ENCODE measurements around the gene PDS5B.

PDS5B gene

DNA sequence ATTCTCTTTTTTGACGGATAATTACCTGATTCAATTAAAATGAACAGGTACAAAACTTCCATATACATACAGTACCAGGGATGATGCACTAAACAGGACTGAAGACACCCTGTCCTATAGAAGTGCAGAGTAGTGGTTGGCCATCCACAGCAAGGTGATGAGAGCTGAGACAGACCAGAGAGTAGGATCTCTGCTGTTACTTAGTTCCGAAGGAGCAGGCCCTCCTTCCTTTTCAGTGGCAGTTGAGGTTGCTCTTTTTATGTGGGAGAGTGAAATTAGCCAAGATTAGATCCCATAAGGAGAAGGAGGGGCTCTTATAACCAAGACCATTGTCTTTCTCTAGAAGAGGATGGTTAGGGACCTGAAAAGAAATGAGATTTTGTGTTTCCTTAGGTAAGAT lies 4.0 kb downstream of the PDS5B start:
- DNase-seq (ENCODE audit: low read depth), result no peak

GRCh38 chr13:32592082-32592481 lies 5.8 kb downstream of the PDS5B start:
- no peak for DNase-seq (ENCODE audit: low read depth)

DNA sequence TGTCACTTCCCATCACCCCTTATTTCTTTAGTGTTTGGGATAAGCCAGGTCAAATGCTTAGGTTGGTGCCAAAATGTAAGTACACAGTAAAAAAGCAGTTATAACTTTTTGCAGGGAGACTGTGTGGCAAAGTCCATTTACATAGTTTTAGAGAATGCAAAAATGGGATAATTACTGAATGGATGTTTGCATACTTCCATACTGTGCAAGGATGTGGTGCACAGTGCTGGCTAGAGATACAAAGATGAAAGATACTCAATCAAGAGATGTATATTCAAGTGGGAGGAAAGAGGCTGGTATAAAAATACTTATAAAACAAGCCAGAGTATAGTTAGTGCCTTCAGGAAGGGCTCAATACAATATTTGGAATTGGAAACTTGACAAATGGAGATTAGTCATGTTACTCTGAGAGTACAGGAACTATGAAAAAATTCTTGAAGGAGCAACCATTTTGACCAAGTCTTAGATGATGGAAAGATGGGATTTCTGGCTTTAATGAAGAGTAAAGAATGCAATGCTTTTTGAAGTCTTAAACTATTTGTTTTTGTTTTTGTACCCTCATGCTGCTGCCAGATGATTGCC lies 8.0 kb downstream of the PDS5B start:
- DNase-seq (ENCODE audit: low read depth), result no peak

DNA sequence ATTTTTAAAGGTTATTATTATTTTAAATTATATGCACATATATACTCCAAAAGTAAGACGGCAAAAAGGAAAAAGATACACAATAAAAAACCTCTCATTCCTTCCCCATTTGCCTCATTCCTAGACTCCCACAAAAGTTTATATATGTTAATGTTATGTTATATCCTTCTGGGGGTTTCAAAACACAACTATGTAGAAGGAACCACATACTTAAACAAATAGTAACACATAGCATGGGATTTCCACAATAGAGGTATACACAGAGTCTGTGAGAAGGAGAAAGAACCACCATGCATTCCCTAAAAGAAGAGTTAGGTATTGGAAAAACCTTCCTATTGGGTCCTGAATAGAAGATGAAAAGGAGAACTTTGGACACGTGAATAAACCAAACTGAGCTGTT lies 9.1 kb downstream of the PDS5B start:
- no peak for DNase-seq (ENCODE audit: low read depth)

GRCh38 chr13:32600890-32601289 lies 14.6 kb downstream of the PDS5B start:
- no peak for DNase-seq (ENCODE audit: low read depth)

GRCh38 chr13:32609428-32609827 lies 23.2 kb downstream of the PDS5B start:
- DNase-seq (ENCODE audit: low read depth), result no peak

DNA sequence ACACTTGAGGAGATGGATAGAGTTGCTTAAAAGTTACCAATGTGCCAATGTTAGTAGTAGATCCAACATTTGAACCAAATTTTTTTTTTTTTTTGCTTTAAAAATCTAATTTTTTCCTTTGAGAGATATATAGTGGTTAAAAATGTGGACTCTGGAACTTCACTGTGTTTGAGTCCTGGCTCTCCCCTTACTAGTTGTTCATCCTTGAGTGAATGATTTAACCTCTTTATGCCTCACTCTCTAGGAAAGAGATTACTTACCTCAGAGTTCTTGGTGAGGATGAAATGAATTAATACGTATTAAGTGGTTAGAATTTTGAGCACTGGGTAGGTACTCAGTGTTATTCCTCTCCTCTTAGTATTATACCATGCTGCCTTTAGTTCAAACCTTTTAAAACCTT lies 24.3 kb downstream of the PDS5B start:
- DNase-seq (ENCODE audit: low read depth), result no peak

GRCh38 chr13:32610977-32611376 lies 24.7 kb downstream of the PDS5B start:
- no peak for DNase-seq (ENCODE audit: low read depth)

- DNase-seq (ENCODE audit: low read depth), result no peak
These were observed 30.7 kb downstream of the PDS5B start for GRCh38 chr13:32616883-32617511.

DNA sequence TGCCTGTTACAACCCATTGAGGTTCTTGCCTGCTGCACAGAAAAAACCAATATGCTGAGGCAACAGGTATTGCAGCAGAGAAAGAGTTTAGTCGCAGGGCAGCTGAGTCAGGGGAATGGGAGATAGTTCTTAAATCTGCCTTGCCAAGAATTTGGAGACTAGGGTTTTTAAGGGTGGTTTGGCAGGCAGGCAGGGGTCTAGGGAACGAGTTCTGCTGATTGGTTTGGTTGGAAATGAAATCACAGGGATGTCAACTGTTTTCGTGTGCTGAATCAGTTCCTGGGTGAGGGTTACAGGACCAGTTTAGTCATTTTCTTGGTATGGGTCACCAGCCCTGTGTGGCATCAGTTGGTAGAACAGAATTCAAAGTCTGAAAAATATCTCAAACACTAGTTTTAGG lies 36.6 kb downstream of the PDS5B start:
- no peak for DNase-seq (ENCODE audit: low read depth)

- DNase-seq (ENCODE audit: low read depth), result no peak
These were observed 38.2 kb downstream of the PDS5B start for GRCh38 chr13:32624441-32624840.

DNA sequence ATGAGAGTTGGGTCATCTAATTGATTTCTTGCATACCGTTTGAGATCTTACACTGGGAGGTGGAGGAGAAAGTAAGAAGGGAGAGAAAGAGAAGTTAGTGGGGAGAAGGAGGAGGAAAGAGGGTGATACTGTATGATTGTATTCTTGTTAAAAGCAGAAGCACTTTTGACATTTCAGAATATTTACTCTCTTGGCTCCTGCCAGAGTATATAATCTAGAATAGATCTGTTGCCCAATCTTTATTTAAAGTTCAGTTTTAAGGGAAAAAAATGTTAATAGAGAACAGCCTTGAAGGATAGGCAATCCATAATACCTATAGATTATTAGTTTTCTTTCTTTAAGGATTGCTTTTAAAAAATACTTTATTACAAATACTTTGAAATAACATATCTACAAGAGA lies 41.5 kb downstream of the PDS5B start:
- no peak for DNase-seq (ENCODE audit: low read depth)

DNA sequence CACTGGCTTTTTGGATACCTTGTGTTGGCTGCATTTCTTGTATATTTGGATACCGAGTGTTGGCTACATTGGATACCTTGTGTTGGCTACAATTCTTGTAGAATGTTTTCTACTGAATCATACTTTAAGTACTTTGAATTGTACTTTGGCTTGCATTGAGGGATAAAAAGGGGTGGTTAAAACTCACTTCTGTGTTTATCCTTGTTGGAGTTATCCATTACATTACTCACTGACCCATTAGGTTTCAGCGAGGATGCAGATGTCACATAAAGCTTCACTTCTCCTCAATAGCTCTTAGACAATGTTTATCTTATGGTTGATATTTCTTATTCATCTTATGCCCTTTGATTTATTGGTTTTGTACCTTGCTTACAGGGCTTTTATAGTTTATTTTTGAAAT lies 43.1 kb downstream of the PDS5B start:
- no peak for DNase-seq (ENCODE audit: low read depth)

DNA sequence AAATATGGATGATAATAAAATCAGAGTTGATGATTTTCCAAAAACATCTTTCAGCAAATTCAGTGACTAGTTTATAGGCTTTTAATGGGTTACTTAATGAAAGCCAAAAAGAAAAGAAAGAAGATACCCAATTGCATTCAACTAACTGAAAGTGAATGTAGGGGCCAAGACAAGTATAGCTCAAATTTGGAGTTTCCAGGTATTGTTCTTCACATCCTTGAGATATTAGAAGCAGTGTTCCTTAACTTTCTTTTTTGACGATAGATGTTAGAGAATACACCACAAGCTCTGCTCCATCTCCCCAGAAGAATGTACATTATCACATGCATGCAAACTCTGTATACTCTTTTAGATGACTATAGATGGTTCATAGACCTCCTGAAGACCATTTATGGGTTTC lies 43.6 kb downstream of the PDS5B start:
- DNase-seq (ENCODE audit: low read depth), result no peak

DNA sequence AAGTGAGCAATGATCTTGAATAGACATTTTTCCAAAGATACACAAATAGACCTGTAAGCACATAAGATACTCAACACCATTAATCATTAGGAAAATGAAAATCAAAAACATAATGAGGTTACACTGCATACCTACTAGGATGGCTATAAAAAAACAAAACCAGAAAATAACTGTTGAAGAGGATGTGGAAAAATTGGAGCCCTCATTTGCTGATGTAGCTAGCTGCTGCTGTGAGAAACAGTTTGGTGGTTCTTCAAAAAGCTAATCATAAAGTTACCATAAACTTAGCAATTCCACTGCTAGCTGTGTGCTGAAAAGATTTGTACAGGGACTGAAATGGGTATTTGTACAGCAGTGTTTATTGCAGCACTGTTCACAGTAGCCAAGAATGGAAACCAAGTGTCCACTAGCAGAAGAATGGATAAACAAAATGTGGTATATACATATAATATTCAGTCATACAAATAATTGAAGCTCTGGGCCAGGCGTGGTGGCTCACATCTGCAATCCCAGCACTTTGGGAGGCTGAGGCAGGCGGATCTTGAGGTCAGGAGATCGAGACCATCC lies 46.2 kb downstream of the PDS5B start:
- no peak for DNase-seq (ENCODE audit: low read depth)

DNA sequence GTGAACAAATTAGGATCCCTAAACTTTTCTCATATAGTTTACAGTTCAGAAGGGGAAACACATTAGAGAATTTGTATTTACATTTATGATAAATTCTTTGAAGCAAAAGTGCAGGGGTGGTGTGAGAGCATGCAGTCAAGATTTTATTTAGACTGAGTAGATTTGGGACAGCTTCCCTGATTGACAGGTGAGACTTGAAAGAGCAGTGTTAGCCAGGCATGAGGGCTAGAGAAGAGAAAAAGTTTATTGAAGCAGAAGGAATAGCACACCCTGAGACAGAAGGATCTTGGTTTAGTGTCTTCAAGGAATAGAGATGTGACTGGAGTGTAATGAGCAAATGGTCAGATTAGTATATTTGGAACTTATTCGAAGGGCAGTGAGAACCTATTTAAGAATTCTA lies 50.5 kb downstream of the PDS5B start:
- DNase-seq (ENCODE audit: low read depth), result no peak

DNA sequence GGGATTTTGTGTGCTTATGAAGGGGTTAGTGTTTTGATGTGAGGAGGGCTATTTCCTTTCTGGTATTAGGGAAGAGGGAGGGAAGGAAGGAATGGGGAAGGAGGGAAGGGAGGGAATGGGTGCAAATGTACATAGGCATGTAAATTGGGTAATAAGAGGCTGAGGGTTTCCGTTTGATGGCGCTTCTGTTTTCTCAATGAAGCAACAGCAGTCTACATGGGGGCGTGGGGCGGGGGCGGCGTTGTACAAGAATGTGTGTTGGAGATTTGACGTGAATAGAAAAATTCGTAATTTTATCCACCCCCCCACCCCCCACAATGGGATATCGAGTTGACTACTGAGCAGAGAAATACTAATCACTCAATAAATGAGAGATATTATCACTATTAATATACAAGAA lies 52.5 kb downstream of the PDS5B start:
- DNase-seq (ENCODE audit: low read depth), result no peak

DNA sequence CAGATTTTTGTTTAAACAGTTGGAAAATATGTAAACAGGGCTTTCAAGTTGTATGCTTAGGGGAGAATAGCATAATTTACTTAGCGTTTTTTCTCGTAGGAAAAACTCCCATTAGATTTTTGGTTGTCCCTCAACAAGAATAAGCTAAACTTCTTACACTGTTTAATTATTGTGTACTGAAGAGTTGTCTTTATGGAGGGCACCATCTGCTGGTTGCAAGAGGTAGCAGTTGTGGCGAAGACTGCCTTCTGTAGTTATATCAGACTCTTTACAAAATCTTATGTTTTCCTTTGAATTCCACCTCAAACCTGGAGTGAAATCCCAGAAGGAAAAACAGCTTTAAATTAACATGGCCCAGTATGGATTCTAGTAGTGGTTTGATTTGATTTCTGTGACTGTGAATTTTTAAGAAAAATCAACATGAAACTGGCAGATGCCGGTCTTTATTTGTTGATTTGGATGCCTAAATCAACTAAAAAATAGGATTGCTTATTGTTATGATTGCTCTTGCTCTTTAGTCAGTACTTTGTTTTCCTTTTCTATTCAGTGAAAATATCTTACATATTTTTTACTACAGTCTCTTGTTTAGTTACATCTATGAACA lies 53.4 kb downstream of the PDS5B start:
- peak; percentile 69 for DNase-seq (ENCODE audit: low read depth)

GRCh38 chr13:32642316-32642715 lies 56.1 kb downstream of the PDS5B start:
- no peak for DNase-seq (ENCODE audit: low read depth)

- peak; percentile 37 for DNase-seq (ENCODE audit: low read depth)
These were observed 56.6 kb downstream of the PDS5B start for GRCh38 chr13:32642858-32643257.

DNA sequence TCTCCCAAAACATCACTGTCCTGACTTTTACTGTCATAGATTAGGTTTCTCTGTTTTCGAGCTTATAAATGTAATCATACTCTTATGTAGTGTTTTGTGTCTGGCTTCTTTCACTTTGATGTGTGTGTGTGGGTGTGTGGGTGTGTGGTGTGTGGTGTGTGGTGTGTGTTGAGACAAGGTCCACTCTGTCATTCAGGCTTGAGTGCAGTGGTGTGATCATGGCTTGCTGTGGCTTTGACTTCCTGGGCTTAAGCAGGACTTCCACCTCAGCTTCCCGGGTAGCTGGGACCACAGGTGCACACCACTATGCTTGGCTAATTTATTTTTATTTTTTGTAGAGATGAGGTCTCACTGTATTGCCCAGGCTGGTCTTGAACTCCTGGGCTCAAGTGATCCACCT lies 59.6 kb downstream of the PDS5B start:
- DNase-seq (ENCODE audit: low read depth), result peak; percentile 30

DNA sequence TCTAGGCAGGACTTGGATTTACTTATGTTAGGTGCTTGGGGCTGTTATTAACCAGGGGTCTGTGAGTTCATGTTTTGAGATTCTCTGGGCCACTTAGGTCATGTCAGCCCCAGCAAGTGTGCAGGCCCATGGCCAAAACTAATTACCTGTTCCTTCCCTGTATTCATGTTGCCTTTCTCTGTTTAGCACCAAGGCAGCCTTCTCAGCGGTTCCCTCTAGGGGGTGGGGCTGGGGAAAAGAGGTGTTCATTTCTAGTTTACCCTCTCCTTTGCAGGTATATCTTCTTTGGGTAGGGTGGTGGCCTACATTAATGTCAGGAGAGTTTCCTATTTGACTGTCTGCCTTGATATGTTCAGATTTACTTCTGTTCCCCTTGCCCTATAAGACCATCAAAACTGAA lies 61.7 kb downstream of the PDS5B start:
- no peak for DNase-seq (ENCODE audit: low read depth)

- DNase-seq (ENCODE audit: low read depth), result peak; percentile 66
These were observed 64.6 kb downstream of the PDS5B start for GRCh38 chr13:32650705-32651311.
